Measurements from ENCODE around the gene BHLHA9. TPM values are rescaled to one million over a fixed set of nuclear protein-coding genes. Genes with fewer than 3 reads are reported as not detected.

Gene BHLHA9
- total RNA-seq, 2 donors from 2014 or later = not detected

GRCh38 chr17:1280652-1281051 lies 10.4 kb downstream of the BHLHA9 start:
- no peaks in the 10 kb centered on the region for H3K4me1 ChIP-seq (replicated peaks)
- H3K9me3 ChIP-seq = no peaks in the 10 kb centered on the region
- no peak overlapping the region for H3K4me3 ChIP-seq
- H3K27me3 ChIP-seq (replicated peaks; ENCODE audit: insufficient read depth) = no peaks in the 10 kb centered on the region
- intact Hi-C loops (cut with DNase I) = no loop called here
- DNase-seq (ENCODE audit: low spot score) = no peak
- H3K27ac ChIP-seq = no peak overlapping the region
- no peaks in the 10 kb centered on the region for H3K36me3 ChIP-seq
- no peak for TF ChIP-seq CTCF (IDR thresholded peaks at IDR 0.05)
- WGBS = 74% methylated on average over 23 of the region's 23 CpGs

GRCh38 chr17:1286379-1287106 lies 16.3 kb downstream of the BHLHA9 start:
- Histone ChIP-seq H3K4me3 (no peak overlapping the region), H3K27me3 (replicated peaks; ENCODE audit: insufficient read depth) (no peaks in the 10 kb centered on the region), H3K27ac (no peak overlapping the region), H3K36me3 (no peaks in the 10 kb centered on the region), H3K4me1 (replicated peaks) (no peaks in the 10 kb centered on the region), H3K9me3 (no peaks in the 10 kb centered on the region)
- no peak for DNase-seq (ENCODE audit: low spot score)
- 86% methylated on average over 19 of the region's 19 CpGs for WGBS
- intact Hi-C loops (cut with DNase I) = no loop called here
- TF ChIP-seq CTCF (IDR thresholded peaks at IDR 0.05) (no peak), POLR2A (IDR thresholded peaks at IDR 0.05) (no peak), POLR2AphosphoS5 (IDR thresholded peaks at IDR 0.05) (no peak)

GRCh38 chr17:1289695-1290094 lies 19.5 kb downstream of the BHLHA9 start:
- intact Hi-C loops (cut with DNase I) = no loop called here
- H3K27me3 ChIP-seq (replicated peaks; ENCODE audit: insufficient read depth) = no peaks in the 10 kb centered on the region
- no peaks in the 10 kb centered on the region for H3K9me3 ChIP-seq
- H3K4me1 ChIP-seq (replicated peaks) = no peaks in the 10 kb centered on the region
- TF ChIP-seq CTCF (IDR thresholded peaks at IDR 0.05) (no peak), POLR2A (IDR thresholded peaks at IDR 0.05) (no peak), POLR2AphosphoS5 (IDR thresholded peaks at IDR 0.05) (no peak)
- 69% methylated on average over 11 of the region's 11 CpGs for WGBS
- H3K27ac ChIP-seq = no peak overlapping the region
- no peak for DNase-seq (ENCODE audit: low spot score)
- no peak overlapping the region for H3K4me3 ChIP-seq
- no peaks in the 10 kb centered on the region for H3K36me3 ChIP-seq

- Histone ChIP-seq H3K4me1 (replicated peaks) (no peaks in the 10 kb centered on the region), H3K4me3 (no peak overlapping the region), H3K27me3 (replicated peaks; ENCODE audit: insufficient read depth) (no peaks in the 10 kb centered on the region), H3K36me3 (no peaks in the 10 kb centered on the region), H3K27ac (no peak overlapping the region), H3K9me3 (no peaks in the 10 kb centered on the region)
- 93% methylated on average over 13 of the region's 13 CpGs for WGBS
- intact Hi-C loops (cut with DNase I) = no loop called here
- TF ChIP-seq POLR2A (IDR thresholded peaks at IDR 0.05) = no peak
- no peak for TF ChIP-seq POLR2AphosphoS5 (IDR thresholded peaks at IDR 0.05)
- no peak for TF ChIP-seq CTCF (IDR thresholded peaks at IDR 0.05)
- DNase-seq (ENCODE audit: low spot score) = no peak
Measured at GRCh38 chr17:1290676-1291075, 20.4 kb downstream of the BHLHA9 start.

GRCh38 chr17:1294157-1294717 lies 24.0 kb downstream of the BHLHA9 start:
- Histone ChIP-seq H3K9me3 (no peaks in the 10 kb centered on the region), H3K27me3 (replicated peaks; ENCODE audit: insufficient read depth) (no peaks in the 10 kb centered on the region), H3K4me3 (no peak overlapping the region), H3K4me1 (replicated peaks) (no peaks in the 10 kb centered on the region), H3K27ac (no peak overlapping the region), H3K36me3 (no peaks in the 10 kb centered on the region)
- WGBS = 72% methylated on average over 12 of the region's 12 CpGs
- TF ChIP-seq POLR2AphosphoS5 (IDR thresholded peaks at IDR 0.05) = no peak
- TF ChIP-seq CTCF (IDR thresholded peaks at IDR 0.05) = no peak
- no peak for TF ChIP-seq POLR2A (IDR thresholded peaks at IDR 0.05)
- intact Hi-C loops (cut with DNase I) = no loop called here
- DNase-seq (ENCODE audit: low spot score) = no peak
